ENCODE data around the gene CYS1.

GRCh38 chr2:10076511-10076910 lies 3.7 kb downstream of the CYS1 start:
- TF ChIP-seq RFX5 (IDR thresholded peaks at IDR 0.05) (no peak), POLR2A (IDR thresholded peaks at IDR 0.05; ENCODE audit: low read length) (no peak)
